GM11168 (cell line): Measurements from ENCODE around the gene TMTC2.
"Not testable (repeated sequence)": the region's sequence is repeated elsewhere in the genome, so short reads cannot be mapped to it uniquely, and the experiment has no call there.

ENCODE experiments used
- in situ Hi-C: fragments of 300-500 bp; cut with MboI; formaldehyde crosslinking; loops from one replicate; pipeline ENCODE4 v1.12.0; 2022; ENCODE audit warnings: low sequenced_read_pairs; ENCODE audit not compliant: unreplicated experiment

The TMTC2 gene

GRCh38 chr12:82721726-82722125 lies 35.0 kb downstream of the TMTC2 start:
- in situ Hi-C loops, result no loop called here

GRCh38 chr12:82723093-82723492 lies 36.4 kb downstream of the TMTC2 start:
- in situ Hi-C loops, result no loop called here

GRCh38 chr12:82723891-82724290 lies 37.2 kb downstream of the TMTC2 start:
- in situ Hi-C loops, result no loop called here

GRCh38 chr12:82725741-82726140 lies 39.0 kb downstream of the TMTC2 start:
- in situ Hi-C loops, result no loop called here

- in situ Hi-C loops, result no loop called here
Measured at GRCh38 chr12:82727886-82728285, 41.2 kb downstream of the TMTC2 start.

GRCh38 chr12:82728710-82729109 lies 42.0 kb downstream of the TMTC2 start:
- in situ Hi-C loops, result no loop called here

- in situ Hi-C loops, result no loop called here
Measured at GRCh38 chr12:82730953-82731459, 44.3 kb downstream of the TMTC2 start.

- in situ Hi-C loops, result no loop called here
Measured at GRCh38 chr12:82740129-82741000, 53.7 kb downstream of the TMTC2 start.

- in situ Hi-C loops, result no loop called here
Measured at GRCh38 chr12:82745063-82745674, 58.5 kb downstream of the TMTC2 start.

- in situ Hi-C loops, result no loop called here
Measured at GRCh38 chr12:82745807-82746206, 59.1 kb downstream of the TMTC2 start.

- in situ Hi-C loops, result no loop called here
Measured at GRCh38 chr12:82746668-82747067, 60.0 kb downstream of the TMTC2 start.

- in situ Hi-C loops, result no loop called here
Measured at GRCh38 chr12:82749015-82749414, 62.3 kb downstream of the TMTC2 start.

- in situ Hi-C loops, result no loop called here
Measured at GRCh38 chr12:82754856-82755255, 68.2 kb downstream of the TMTC2 start.

GRCh38 chr12:82756303-82756702 lies 69.6 kb downstream of the TMTC2 start:
- in situ Hi-C loops, result no loop called here

GRCh38 chr12:82757059-82757458 lies 70.4 kb downstream of the TMTC2 start:
- in situ Hi-C loops, result no loop called here

GRCh38 chr12:82757656-82758055 lies 71.0 kb downstream of the TMTC2 start:
- in situ Hi-C loops, result no loop called here

- in situ Hi-C loops, result no loop called here
Measured at GRCh38 chr12:82758749-82759330, 72.1 kb downstream of the TMTC2 start.

- in situ Hi-C loops, result no loop called here
Measured at GRCh38 chr12:82760423-82760822, 73.7 kb downstream of the TMTC2 start.

- in situ Hi-C loops, result not testable (repeated sequence)
Measured at GRCh38 chr12:82765206-82765605, 78.5 kb downstream of the TMTC2 start.

GRCh38 chr12:82765971-82766705 lies 79.4 kb downstream of the TMTC2 start:
- in situ Hi-C loops, result no loop called here
